Measurements from ENCODE around the gene DSC1. TPM values are rescaled to one million over a fixed set of nuclear protein-coding genes. Genes with fewer than 3 reads are reported as not detected.

Gene DSC1
- total and polyA plus RNA-seq, 2 of the 13 experiments (the other 11 are each of a cell fraction or from before 2014, with no cell fraction given) = not detected

GRCh38 chr18:31129398-31130115 lies 33.1 kb downstream of the DSC1 start:
- DNase-seq (ENCODE audit: low spot score) (no peak), ATAC-seq (no peak), FAIRE-seq (no peak)
- Histone ChIP-seq H3K4me1 (ENCODE audit: insufficient read depth, low read length) (no peaks in the 10 kb centered on the region), H3K4me2 (ENCODE audit: low read depth, low read length) (no peak overlapping the region), H3K27me3 (ENCODE audit: control insufficient read depth in 1 of 2, insufficient read depth in 2 of 2, low read length in 2 of 2) (no peaks in the 10 kb centered on the region), H3K4me3 (replicated peaks in 1 of 3; ENCODE audit: insufficient read depth in 1 of 3, low read depth in 2 of 3, low read length in 3 of 3) (no peak overlapping the region), H3K27ac (ENCODE audit: extremely low read length, insufficient read depth, low read length) (no peak overlapping the region), H3K9me3 (ENCODE audit: low read length) (no peaks in the 10 kb centered on the region), H3K79me2 (ENCODE audit: insufficient read depth, low read length) (no peaks in the 10 kb centered on the region), H3K36me3 (replicated peaks in 1 of 2; ENCODE audit: control insufficient read depth in 1 of 2, insufficient read depth in 2 of 2, low read length in 2 of 2) (no peaks in the 10 kb centered on the region), H3K9ac (ENCODE audit: insufficient read depth, low read depth, low read length) (no peak overlapping the region), H4K20me1 (ENCODE audit: insufficient read depth, low read length) (no peaks in the 10 kb centered on the region), H2AFZ (ENCODE audit: low read length) (no peak overlapping the region)
- in situ Hi-C loops (cut with HindIII; ENCODE audit: extremely low pct_ligation_motif_present, low pct_unique_long_range_greater_than_20kb) = no loop called here
- intact Hi-C loops (cut with micrococcal nuclease; ENCODE audit: unreplicated experiment) = no loop called here
- BruUV-seq (replicated peaks) = no TSS peak
- WGBS (ENCODE audit: low lambda C conversion rate) = 29% methylated on average over 1 of the region's 1 CpG
- TF ChIP-seq ZNF205 (CRISPR knock-in tag; IDR thresholded peaks at IDR 0.05) (no peak), ZNF619 (CRISPR knock-in tag; IDR thresholded peaks at IDR 0.05) (no peak), SKIL (CRISPR knock-in tag; IDR thresholded peaks at IDR 0.05; ENCODE audit: borderline replicate concordance) (no peak), MTF1 (CRISPR knock-in tag; IDR thresholded peaks at IDR 0.05) (no peak)
- POLR2A ChIA-PET = no interaction called here
- CTCF ChIA-PET (ENCODE audit: low intra/inter-chr PET ratio, low total read pairs) = no interaction called here

GRCh38 chr18:31125878-31126277 lies 36.8 kb downstream of the DSC1 start:
- ATAC-seq (no peak), FAIRE-seq (no peak), DNase-seq (ENCODE audit: low spot score) (no peak)
- Histone ChIP-seq H3K79me2 (ENCODE audit: insufficient read depth, low read length) (no peaks in the 10 kb centered on the region), H4K20me1 (ENCODE audit: insufficient read depth, low read length) (no peaks in the 10 kb centered on the region), H3K27ac (ENCODE audit: extremely low read length, insufficient read depth, low read length) (no peak overlapping the region), H3K36me3 (replicated peaks in 1 of 2; ENCODE audit: control insufficient read depth in 1 of 2, insufficient read depth in 2 of 2, low read length in 2 of 2) (no peaks in the 10 kb centered on the region), H3K4me1 (ENCODE audit: insufficient read depth, low read length) (no peaks in the 10 kb centered on the region), H3K9me3 (ENCODE audit: low read length) (no peaks in the 10 kb centered on the region), H3K27me3 (ENCODE audit: control insufficient read depth in 1 of 2, insufficient read depth in 2 of 2, low read length in 2 of 2) (no peaks in the 10 kb centered on the region), H3K4me3 (replicated peaks in 1 of 3; ENCODE audit: insufficient read depth in 1 of 3, low read depth in 2 of 3, low read length in 3 of 3) (no peak overlapping the region), H3K4me2 (ENCODE audit: low read depth, low read length) (no peak overlapping the region), H3K9ac (ENCODE audit: insufficient read depth, low read depth, low read length) (no peak overlapping the region), H2AFZ (ENCODE audit: low read length) (no peak overlapping the region)
- 11% methylated on average over 1 of the region's 1 CpG for WGBS (ENCODE audit: low lambda C conversion rate)
- in situ Hi-C loops (cut with HindIII; ENCODE audit: extremely low pct_ligation_motif_present, low pct_unique_long_range_greater_than_20kb) (no loop called here), intact Hi-C loops (cut with micrococcal nuclease; ENCODE audit: unreplicated experiment) (no loop called here)
- CTCF ChIA-PET (ENCODE audit: low intra/inter-chr PET ratio, low total read pairs) = no interaction called here
- POLR2A ChIA-PET = no interaction called here
- BruUV-seq (replicated peaks) = no TSS peak
- TF ChIP-seq MXD3 (CRISPR knock-in tag; IDR thresholded peaks at IDR 0.05) = no peak
- no peak for TF ChIP-seq ZUFSP (CRISPR knock-in tag; IDR thresholded peaks at IDR 0.05; ENCODE audit: borderline replicate concordance)

Measured in HepG2 (cell line).